Hippocampal formation (tissue), 2 donors: Measurements from ENCODE around the gene CKS1B.

Experiments used
- DNase-seq, 2 donors: peaks; one replicate each; lab custom pipeline; 2025; lab: John Stamatoyannopoulos, UW

CKS1B gene

GRCh38 chr1:154974102-154974807 is at the start of gene CKS1B:
CKS1B (plus strand) TSS chr1:154974681; CDS start chr1:154974746, 65 bp downstream.
- peak; percentile 98 to 99 for DNase-seq

GRCh38 chr1:154925335-154926170 is 48.9 kb upstream of the CKS1B start:
- no peak for DNase-seq

GRCh38 chr1:154926201-154926600 is 48.3 kb upstream of the CKS1B start:
- DNase-seq, result no peak

- no peak for DNase-seq
Measured at GRCh38 chr1:154931940-154932487, 42.5 kb upstream of the CKS1B start.

GRCh38 chr1:154934358-154934948 is 40.0 kb upstream of the CKS1B start:
- no peak for DNase-seq

- DNase-seq, result no peak
Measured at GRCh38 chr1:154935749-154936554, 38.5 kb upstream of the CKS1B start.

GRCh38 chr1:154936555-154937084 is 37.9 kb upstream of the CKS1B start, which contains the start of gene PMVK:
PMVK (minus strand) TSS chr1:154936719; CDS start chr1:154936685, 34 bp downstream.
- DNase-seq, result peak; percentile 91 to 95

- DNase-seq, result peak; percentile 91 to 95
Measured at GRCh38 chr1:154937085-154937987, 37.1 kb upstream of the CKS1B start.

- no peak for DNase-seq
Measured at GRCh38 chr1:154937988-154938386, 36.5 kb upstream of the CKS1B start.

GRCh38 chr1:154938604-154939399 is 35.7 kb upstream of the CKS1B start:
- no peak for DNase-seq

GRCh38 chr1:154940213-154940560 is 34.3 kb upstream of the CKS1B start:
- no peak for DNase-seq

GRCh38 chr1:154940651-154941194 is 33.8 kb upstream of the CKS1B start:
- peak in 1 of 2 donors; percentile 19 for DNase-seq

GRCh38 chr1:154941333-154942013 is 33.0 kb upstream of the CKS1B start:
- no peak for DNase-seq

- DNase-seq, result peak; percentile 16 to 19
Measured at GRCh38 chr1:154943649-154944400, 30.7 kb upstream of the CKS1B start.

GRCh38 chr1:154944401-154945159 is 29.9 kb upstream of the CKS1B start:
- no peak for DNase-seq

- DNase-seq, result no peak
Measured at GRCh38 chr1:154945160-154945961, 29.1 kb upstream of the CKS1B start.
